Kidney (tissue), 14 donors: Measurements from ENCODE around the gene C1QTNF1. TPM values are rescaled to one million over a fixed set of nuclear protein-coding genes. Genes with fewer than 3 reads are reported as not detected.
A peak's percentile ranks its signal among the peaks of the same experiment; 100 is the strongest.
"Not testable (repeated sequence)": the region's sequence is repeated elsewhere in the genome, so short reads cannot be mapped to it uniquely, and the experiment has no call there.

Source experiments
- DNase-seq, 5 donors: peaks; one replicate each; pipeline ENCODE4 v3.0.0-alpha.2; 2013 to 2020
- FAIRE-seq: peaks from 2 replicates; lab custom pipeline; 2012; peaks lifted over from hg19 to GRCh38; lab: Jason Lieb, UNC
- H3K27ac ChIP-seq, 2 donors: one replicate each; pipeline ENCODE4 v1.7.0; 2013; ENCODE audit warnings: low read depth in 2 of 2, low read length in 2 of 2, inconsistent platforms in 1 of 2
- H3K27me3 ChIP-seq: one replicate; pipeline ENCODE4 v1.7.1; 2013; ENCODE audit warnings: low read length, inconsistent platforms; ENCODE audit not compliant: control insufficient read depth, insufficient read depth
- H3K36me3 ChIP-seq, 3 donors: one replicate each; pipeline versions ENCODE4 v1.7.0 to v1.7.1; 2013; ENCODE audit warnings: low read length in 3 of 3, control low read depth in 1 of 3, inconsistent platforms in 1 of 3; ENCODE audit not compliant: insufficient read depth in 3 of 3, control insufficient read depth in 2 of 3
- H3K4me1 ChIP-seq, 3 donors: one replicate each; pipeline versions ENCODE4 v1.7.0 to v1.7.1; 2013; ENCODE audit warnings: low read length in 3 of 3, inconsistent platforms in 1 of 3, low read depth in 1 of 3; ENCODE audit not compliant: control insufficient read depth in 2 of 3, insufficient read depth in 2 of 3
- H3K4me3 ChIP-seq, 3 donors: one replicate each; pipeline versions ENCODE4 v1.7.0 to v1.8.1; 2013; ENCODE audit warnings: low read length in 3 of 3, control low read depth in 1 of 3, inconsistent platforms in 1 of 3
- H3K9ac ChIP-seq, 3 donors: one replicate each; pipeline versions ENCODE4 v1.7.0 to v1.7.1; 2013; ENCODE audit warnings: low read length in 3 of 3, control low read depth in 1 of 3, inconsistent platforms in 1 of 3
- H3K9me3 ChIP-seq, 3 donors: one replicate each; pipeline versions ENCODE4 v1.7.0 to v1.7.1; 2013; ENCODE audit warnings: low read length in 3 of 3, control low read depth in 1 of 3, inconsistent platforms in 1 of 3; ENCODE audit not compliant: control insufficient read depth in 2 of 3, insufficient read depth in 1 of 3
- intact Hi-C: fragments of 100-400 bp; cut with DNase I; formaldehyde crosslinking; loops from one replicate; pipeline ENCODE4 v1.11.1; 2022
- polyA plus RNA-seq: library from polyadenylated mRNA; stranded (reverse); fragments of 350-450 nt; fragmentation: Illumina TruSeq; extraction: RNeasy Lipid Tissue Mini Kit (QIAGEN cat#74804); gene quantifications from one replicate; pipeline ENCODE4 v1.2.3, GENCODE V29; 2014; ENCODE audit warnings: low read depth, low replicate concordance; ENCODE audit not compliant: insufficient read depth
- total RNA-seq: library from RNA; stranded (reverse); fragmentation: NEBNext Ultra II Directional; extraction: Animal tissue kit (Norgen Biotek cat#: 25700); gene quantifications from one replicate; pipeline ENCODE4 v1.2.1, GENCODE V29; 2021
- TF ChIP-seq, protein P1 (sequence below): IDR thresholded peaks from 3 replicates; pipeline ENCODE4 v1.5.1; 2012; ENCODE audit warnings: mild to moderate bottlenecking, moderate library complexity, borderline replicate concordance; ENCODE audit not compliant: insufficient read depth; ENCODE audit errors: extremely low read depth
- donor health status: control.
- donor health status: control.
- donor health status: control.
- donor health status: control.
- donor health status: control.
- donor health status: DM: yes; HTN: yes; CAD: no.
- donor health status: Normal renal cell carcinoma (clear cell type).

Gene C1QTNF1
- total and polyA plus RNA-seq, 2 donors from 2014 or later, result 18.0 to 65.2 TPM

DNA sequence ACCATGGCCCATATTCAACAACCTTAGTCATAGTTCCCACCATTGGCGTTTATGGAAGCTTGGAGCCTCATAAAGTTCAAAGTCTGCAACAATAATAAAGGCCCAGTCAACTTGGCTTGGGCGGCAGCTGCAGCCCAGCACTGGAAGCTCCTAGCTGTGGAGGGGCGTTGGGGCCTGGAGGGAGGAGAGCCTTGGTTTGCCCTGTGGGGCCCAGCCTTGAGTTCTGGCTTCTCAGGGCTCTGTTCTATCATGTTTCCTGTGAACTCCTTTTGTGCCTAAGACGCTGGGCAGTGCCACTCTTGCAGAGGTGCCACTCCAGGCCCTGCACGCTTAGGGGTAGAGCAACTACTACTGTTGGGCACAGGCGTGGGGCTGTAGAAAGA lies 49.7 kb downstream of the C1QTNF1 start:
- Histone ChIP-seq H3K36me3 (peaks cover 0 to 1% (median 0%) of the 10 kb centered on the region in 3 donors), H3K4me1 (peaks cover 0 to 7% (median 0%) of the 10 kb centered on the region in 3 donors), H3K9me3 (no peaks in the 10 kb centered on the region), H3K9ac (no peak overlapping the region), H3K27me3 (no peaks in the 10 kb centered on the region), H3K27ac (no peak overlapping the region), H3K4me3 (no peak overlapping the region)
- intact Hi-C loops, result no loop called here
- DNase-seq (no peak), FAIRE-seq (no peak)
- TF ChIP-seq, protein P1, sequence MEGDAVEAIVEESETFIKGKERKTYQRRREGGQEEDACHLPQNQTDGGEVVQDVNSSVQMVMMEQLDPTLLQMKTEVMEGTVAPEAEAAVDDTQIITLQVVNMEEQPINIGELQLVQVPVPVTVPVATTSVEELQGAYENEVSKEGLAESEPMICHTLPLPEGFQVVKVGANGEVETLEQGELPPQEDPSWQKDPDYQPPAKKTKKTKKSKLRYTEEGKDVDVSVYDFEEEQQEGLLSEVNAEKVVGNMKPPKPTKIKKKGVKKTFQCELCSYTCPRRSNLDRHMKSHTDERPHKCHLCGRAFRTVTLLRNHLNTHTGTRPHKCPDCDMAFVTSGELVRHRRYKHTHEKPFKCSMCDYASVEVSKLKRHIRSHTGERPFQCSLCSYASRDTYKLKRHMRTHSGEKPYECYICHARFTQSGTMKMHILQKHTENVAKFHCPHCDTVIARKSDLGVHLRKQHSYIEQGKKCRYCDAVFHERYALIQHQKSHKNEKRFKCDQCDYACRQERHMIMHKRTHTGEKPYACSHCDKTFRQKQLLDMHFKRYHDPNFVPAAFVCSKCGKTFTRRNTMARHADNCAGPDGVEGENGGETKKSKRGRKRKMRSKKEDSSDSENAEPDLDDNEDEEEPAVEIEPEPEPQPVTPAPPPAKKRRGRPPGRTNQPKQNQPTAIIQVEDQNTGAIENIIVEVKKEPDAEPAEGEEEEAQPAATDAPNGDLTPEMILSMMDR, result no peak

DNA sequence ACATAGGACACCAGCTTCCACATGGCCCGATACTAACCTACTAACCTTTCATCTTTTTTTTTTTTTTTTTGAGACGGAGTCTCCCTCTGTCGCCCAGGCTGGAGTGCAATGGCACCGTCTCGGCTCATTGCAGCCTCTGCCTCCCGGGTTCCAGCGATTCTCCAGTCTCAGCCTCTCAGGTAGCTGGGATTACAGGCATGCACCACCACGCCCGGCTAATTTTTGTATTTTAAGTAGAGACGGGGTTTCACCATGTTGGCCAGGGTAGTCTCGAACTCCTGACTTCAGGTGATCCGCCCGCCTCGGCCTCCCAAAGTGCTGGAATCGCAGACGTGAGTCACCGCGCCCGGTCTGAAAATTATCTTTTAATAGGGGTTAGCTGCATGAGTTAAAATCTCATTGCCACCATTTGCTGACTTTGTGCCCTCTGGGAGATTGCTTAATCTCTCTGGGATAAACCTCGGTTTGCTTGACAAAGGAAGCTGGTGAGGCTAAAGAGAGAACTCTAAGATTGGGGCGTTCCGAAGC lies 50.2 kb downstream of the C1QTNF1 start:
- H3K4me3 ChIP-seq, result peak overlapping the region; percentile 42 to 45 (median 44)
- FAIRE-seq, intact Hi-C loops, H3K27me3 ChIP-seq, H3K9me3 ChIP-seq, DNase-seq, H3K4me1 ChIP-seq, H3K36me3 ChIP-seq: not testable (repeated sequence)
- peak overlapping the region in 2 of 3 donors; percentile 16 to 48 for H3K9ac ChIP-seq
- H3K27ac ChIP-seq, result peak overlapping the region in 1 of 2 donors; percentile 60

DNA sequence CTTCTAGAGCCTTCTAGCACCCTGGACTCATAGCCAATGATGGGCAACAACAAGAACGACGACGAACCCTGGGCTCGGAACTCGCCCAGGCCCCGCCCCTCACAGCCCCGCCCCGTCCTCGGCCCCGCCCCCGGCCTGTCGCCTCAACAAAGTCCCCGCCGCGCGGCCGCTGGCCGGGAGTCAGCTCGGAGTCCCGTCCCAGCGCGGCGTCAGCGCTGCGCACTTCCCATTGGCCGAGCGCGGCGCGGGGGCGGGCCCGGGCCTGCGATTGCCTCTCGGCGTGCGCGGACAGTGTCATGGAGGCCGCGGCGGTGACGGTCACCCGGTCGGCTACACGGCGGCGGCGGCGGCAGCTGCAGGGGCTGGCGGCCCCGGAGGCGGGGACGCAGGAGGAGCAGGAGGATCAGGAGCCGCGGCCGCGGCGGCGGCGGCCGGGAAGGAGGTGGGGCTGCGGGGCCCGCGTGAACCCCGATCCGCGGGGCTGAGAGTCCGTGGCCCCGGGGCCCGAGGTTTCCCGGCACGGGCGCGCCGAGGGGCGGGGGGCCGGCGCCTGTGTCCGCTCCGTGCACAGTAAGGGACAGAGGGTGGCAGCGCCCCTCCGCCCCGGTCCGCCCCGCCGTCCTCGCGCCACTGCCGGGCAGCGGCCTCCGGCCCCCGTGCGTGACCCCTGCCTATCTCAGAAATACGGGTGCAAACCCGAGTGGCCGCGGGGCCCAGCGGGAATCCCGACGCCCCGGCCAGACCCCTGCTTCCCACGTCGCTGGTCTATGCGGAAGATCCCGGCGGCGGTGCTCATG lies 50.9 kb downstream of the C1QTNF1 start, which contains the start of gene ENGASE:
Gene ENGASE, plus strand, starts transcription at position 176 of the 797 bp plus-strand sequence. Its CDS starts 121 bp downstream, at position 297.
- Histone ChIP-seq H3K4me1 (peaks cover 0 to 7% (median 0%) of the 10 kb centered on the region in 3 donors), H3K27ac (peak within 1 kb of the TSS in 1 of 2 donors; percentile 60), H3K9me3 (no peaks in the 10 kb centered on the region), H3K4me3 (peak within 1 kb of the TSS; percentile 46 to 71 (median 57)), H3K36me3 (peaks cover 0 to 8% (median 4%) of the 10 kb centered on the region in 3 donors), H3K9ac (peak within 1 kb of the TSS; percentile 20 to 65 (median 48)), H3K27me3 (no peaks in the 10 kb centered on the region)
- FAIRE-seq (no peak), DNase-seq (peak; percentile 94 to 98 (median 95))
- TF ChIP-seq, protein P1, result no peak
- intact Hi-C loops, result no loop called here

GRCh38 chr17:79075446-79075750 lies 51.4 kb downstream of the C1QTNF1 start:
- no peaks in the 10 kb centered on the region for H3K27me3 ChIP-seq
- peak overlapping the region in 1 of 2 donors; percentile 26 for H3K27ac ChIP-seq
- intact Hi-C loops, result no loop called here
- H3K36me3 ChIP-seq, result peaks cover 0 to 13% (median 7%) of the 10 kb centered on the region in 3 donors
- FAIRE-seq (no peak), DNase-seq (peak in 1 of 5 donors; percentile 22)
- peak overlapping the region; percentile 46 to 71 (median 57) for H3K4me3 ChIP-seq
- TF ChIP-seq, protein P1, result no peak
- H3K9ac ChIP-seq, result peak overlapping the region in 2 of 3 donors; percentile 20 to 65
- H3K9me3 ChIP-seq, result no peaks in the 10 kb centered on the region
- H3K4me1 ChIP-seq, result peaks cover 0 to 7% (median 0%) of the 10 kb centered on the region in 3 donors
